ENCODE measurements around the gene CEMIP2.

- TF ChIP-seq CTCF (IDR thresholded peaks at IDR 0.05; ENCODE audit: insufficient read depth, low read length) (no peak), REST (IDR thresholded peaks at IDR 0.05; ENCODE audit: insufficient replicate concordance, low read depth) (no peak)
Measured at GRCh38 chr9:71671289-71671688, 97.0 kb downstream of the CEMIP2 start.

Data from HL-60 (cell line).